HK-2 (cell line): ENCODE results near the gene MBTPS1.
"Not testable (repeated sequence)": the region's sequence is repeated elsewhere in the genome, so short reads cannot be mapped to it uniquely, and the experiment has no call there.

ENCODE experiments used
- DNase-seq: peaks from one replicate; pipeline ENCODE4 v3.0.0-alpha.2; 2018; ENCODE audit not compliant: unreplicated experiment

MBTPS1 gene

DNA sequence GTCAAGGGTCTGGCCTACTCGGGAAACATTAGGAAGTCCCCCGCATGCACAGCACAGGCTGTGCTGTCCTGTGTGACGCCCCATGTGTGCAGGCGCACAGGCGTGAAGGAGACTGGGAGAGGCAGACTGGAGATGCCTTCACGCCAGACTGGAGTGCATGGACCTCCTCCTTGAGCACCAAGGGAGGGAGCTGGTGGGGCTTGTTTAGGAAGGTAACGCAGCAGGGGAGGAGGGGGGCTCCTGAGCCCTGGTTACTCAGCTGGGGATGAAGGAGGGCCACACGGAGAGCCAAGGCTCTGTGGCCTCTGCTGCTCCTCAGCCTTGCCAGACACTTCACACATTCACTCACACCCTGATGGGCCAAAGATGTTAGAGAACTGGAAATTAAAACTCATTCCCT is 20.5 kb upstream of the MBTPS1 start:
- no peak for DNase-seq

DNA sequence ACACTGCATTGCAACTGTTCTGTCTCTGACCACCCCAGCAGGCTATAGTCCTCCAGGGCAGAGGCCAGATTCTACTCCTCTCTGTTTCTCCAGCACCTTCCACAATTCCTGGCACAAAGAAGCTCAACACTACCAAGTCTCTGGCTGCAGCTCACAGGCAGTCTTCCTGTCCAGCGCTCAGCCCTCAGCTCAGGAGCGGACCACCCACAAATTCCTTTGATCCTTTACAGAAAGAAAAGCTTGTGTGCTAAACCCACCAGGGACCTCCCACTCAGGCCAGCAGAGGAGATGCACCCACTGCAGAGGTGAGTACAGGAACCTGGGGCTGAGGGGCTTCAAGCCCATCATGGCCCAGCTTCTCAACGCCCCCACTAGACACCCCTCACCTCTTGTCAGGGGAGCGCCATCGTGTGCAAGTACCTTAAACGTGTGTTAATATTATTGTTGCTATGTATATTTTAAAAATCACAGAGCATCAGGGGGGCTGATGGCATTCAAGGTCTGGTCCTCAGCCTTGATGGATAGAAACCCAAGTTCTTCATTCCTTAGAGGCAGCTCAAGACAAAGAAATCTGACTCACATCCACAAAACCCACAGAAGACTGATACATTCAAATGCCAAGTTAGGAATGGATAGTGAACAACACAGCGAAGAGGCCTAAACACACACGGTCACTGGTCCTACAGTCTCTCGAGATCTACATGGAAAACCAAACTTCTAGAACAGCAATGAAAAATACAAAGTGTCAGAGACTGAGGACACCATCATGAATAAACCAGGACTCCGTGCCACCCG is 19.8 kb upstream of the MBTPS1 start:
- DNase-seq, result no peak

DNA sequence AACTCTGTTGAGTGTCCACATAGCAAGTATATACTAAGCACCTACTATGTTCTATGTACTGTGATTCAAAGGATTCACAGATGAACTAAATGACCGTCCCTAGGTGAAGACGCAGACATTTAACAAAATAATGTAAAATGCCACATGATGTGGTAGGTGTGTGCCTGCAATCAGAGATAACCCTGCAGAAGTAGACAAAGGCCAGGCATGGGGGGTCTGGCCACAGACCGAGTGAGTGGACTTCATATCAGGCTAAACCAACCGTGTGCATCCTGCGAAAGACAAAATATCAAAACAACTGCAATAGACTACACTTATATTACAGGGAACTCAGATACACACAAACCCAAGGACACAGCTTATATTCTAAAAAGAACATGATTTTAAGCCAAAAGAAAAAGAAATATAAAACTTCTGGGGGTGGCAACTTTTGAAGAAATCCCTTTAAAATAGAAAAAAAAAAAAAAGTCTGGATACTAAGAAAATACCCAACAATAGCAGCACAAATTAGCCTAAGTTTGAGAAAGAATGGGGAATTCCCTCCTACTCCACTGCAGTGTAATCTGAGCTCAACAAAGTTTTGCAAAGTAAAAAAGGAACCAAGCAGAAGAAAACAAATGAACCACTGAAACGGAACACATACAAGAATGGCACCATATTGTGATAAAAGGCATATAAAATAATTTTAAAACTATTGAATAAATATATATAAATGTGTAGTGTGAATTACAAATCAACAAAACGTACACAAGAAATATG is 16.0 kb upstream of the MBTPS1 start:
- DNase-seq, result no peak

DNA sequence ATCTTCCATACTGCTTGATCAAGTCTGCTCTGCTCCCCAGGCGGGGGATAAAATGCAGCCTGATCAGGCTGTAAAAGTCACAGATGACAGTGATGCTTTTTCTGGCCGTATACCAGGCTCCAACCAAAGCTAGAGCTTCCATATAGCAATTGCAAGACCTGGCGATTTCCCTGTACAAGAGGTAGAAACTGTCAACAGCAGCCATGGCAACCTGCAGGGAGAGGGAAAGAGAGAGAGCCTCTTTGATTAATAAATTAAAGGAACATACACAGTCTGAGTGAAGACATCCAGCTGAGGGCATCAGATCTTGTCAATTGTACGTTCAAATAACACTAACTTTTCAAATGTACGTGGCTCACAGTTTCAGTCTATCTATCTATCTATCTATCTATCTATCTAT is 14.4 kb upstream of the MBTPS1 start:
- DNase-seq, result no peak

DNA sequence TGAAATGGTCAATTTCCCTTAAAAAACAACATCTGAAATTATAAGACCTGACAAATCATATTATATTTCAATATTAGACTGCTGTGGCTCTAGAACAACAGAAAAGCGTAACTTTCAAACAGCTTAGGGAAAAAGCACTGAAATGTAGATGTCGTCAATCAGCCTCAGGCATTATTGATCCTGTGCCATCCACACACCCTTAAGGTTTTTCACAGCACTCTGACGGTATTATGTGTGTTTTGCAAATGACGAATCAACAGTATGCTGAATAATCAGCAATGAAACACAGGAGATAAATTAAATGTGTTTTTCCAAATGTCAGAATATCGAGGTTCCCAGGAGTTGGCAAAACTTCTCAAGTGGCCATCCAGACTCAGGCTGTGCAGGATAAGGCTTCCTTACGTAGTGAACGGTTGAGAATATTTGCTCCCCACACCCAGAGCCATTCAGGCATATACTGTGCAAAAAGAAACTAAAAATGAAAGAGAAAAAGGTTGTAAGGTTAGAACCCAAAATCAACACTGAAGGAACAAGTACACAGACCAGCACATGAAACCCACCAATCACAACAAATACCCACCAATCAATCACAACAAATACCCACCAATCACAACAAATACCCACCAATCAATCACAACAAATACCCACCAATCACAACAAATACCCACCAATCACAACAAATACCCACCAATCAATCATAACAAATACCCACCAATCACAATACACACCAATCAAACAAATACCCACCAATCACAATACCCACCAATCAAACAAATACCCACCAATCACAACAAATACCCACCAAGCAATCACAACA is 7.7 kb upstream of the MBTPS1 start:
- DNase-seq, result no peak

DNA sequence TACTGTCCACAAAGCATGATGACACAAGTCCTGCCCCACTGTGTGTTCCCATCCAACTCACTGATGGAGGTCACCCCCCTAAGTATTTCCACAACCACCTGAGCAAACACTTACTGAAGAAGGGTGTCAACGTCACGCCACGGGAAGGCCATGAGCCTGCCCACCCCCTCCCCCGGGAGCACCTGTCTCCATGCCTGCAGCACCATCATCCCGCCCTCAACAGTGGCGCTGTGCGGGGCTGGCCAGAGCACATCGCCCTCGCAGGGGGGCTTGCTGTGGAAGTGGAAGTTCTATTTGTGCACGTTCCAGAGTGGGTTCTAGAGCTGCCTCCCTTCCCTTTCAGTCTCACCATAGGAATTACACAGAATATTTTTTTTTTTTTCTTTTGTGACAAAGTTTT is 4.3 kb upstream of the MBTPS1 start:
- DNase-seq, result no peak

DNA sequence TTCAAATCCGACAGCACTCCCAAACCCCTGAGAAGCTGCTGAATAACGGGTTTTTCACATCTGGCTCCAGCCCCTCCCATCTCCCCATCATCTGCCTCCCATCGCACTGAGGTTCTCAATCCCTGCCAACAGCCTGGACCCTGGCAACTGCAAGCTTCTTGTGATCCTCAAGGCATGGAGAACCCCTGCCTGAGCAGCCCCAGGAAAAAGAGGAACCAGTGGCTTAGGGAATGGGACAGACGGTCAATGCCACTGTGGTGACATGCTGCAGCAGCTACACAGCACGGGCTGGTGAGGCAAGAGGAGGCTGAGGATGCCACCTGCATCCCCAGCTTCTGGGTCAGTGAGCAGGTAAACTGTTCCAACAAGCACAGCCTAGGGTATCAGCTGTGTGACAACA is 3.3 kb upstream of the MBTPS1 start:
- no peak for DNase-seq

DNA sequence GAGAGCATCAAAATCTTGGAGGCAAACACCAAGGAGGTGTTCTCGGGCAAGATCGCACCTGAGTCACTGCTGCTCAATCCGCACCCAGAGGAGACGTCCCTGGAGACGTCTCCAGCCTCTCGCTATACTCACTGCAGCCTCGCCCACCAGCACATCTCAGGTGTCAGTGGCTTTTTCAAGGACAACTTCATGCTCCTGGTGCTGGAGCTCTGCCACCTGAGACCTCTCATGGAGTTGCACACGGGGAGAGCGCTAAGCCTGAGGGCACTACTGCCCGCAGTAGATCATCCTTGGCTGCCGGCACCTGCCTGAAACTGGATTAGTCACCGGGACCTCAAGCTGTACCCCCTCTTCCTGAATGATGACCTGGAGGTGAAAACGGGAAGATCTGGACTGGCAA is 2.6 kb upstream of the MBTPS1 start:
- DNase-seq, result no peak

DNA sequence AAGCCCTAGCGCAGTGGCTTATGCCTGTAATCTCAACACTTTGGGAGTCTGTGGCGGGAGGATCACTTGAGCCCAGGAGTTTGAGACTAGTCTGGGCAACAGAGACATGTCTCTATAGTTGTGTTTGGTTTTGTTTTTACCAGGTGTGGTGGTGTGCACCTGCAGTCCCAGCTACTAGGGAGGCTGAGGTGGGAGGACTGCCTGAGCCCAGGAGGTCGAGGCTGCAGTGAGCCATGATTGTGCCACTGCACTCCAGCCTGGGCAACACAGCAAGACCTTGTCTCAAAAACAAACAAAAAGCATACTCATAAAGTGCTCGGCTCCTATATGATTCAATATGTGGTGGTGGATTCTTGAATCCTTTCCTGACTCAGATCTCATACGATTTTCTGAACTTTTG is 1.6 kb upstream of the MBTPS1 start:
- DNase-seq, result not testable (repeated sequence)

DNA sequence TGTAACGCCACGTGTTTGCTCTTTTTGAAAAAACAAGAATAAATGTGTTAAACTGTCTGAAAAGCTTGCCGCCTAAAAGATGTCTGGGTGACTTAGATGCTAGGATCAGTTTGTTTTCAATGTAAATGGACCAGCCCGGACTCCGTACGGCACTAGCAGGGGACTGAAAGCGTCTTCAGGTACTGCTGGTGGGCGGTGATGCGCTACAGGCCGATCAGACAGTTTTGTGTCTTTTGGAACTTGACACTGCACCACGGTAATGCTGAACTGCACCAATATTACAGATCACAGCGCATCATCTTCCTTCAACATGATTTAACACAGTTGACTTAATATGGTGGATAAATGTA is 727 bp upstream of the MBTPS1 start:
- DNase-seq, result peak; percentile 54

DNA sequence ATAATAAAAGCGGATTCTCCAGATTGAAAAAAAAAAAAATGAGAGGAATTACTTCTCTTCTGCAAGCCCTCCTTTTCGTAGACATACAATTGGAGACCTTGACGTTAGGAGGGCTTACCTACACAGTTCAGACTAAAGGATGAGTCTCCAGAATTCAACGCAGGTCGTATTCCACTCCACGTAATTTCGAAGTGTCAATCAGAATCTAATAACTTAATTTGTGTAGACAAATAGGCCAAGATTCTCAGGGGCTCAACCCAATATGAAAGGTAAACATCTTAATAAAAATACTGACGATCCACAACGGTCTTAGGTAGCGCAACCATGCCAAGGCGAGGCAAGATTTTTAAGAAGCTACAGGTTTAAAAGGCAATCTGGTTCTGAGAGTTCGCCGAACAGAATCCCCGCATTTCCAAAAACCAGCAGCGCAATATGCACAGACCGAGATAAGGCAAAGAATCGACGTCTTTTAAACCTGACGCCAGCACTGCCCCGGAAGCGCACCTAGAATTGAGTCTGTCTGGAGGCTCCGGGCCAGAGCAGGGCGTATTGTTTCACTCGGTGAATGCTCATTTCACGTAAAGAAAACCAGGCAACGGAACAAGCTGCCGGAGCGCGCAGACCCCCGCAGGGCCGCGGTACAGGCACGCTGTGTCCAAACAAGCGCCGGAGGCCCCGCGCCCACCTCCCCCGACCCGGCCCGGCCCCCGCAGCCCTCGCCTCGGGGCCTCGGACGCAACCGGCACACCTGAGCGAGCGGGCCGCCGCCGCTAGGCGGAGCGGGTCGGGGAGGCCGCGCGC is 623 bp downstream of the MBTPS1 start:
- no peak for DNase-seq

DNA sequence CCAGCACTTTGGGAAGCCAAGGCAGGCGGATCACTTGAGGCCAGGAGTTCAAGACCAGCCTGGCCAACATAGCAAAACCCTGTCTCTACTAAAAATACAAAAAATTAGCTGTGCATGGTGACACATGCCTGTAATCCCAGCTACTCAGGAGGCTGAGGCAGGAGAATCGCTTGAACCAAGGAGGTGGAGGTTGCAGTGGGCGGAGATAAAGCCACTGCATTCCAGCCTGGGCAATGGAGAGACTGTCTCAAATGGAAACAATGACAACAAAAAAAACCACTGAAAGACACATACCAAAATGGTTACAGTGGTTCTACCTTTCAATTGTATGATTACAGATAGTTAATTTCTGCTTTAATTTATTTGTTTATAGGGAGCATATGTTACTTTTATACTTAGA is 4.8 kb downstream of the MBTPS1 start:
- not testable (repeated sequence) for DNase-seq

DNA sequence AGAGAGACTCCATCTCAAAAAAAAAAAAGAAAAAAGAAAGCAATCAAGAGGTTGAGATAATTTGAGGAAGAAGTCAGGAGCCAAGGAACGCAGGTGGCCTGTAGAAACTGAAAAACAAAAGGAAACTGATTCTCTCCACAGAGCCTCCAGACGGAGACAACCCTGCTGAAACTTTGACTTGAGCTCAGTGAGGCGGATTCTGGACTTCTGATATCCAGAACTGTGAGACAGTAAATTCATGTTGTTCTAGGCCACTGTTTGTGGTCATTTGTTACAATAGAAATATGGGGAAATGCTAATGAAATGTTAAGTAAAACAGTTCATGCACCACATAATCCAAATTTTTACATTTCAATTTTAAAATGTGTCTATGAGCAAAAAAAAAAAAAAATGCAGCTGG is 5.2 kb downstream of the MBTPS1 start:
- DNase-seq, result no peak

DNA sequence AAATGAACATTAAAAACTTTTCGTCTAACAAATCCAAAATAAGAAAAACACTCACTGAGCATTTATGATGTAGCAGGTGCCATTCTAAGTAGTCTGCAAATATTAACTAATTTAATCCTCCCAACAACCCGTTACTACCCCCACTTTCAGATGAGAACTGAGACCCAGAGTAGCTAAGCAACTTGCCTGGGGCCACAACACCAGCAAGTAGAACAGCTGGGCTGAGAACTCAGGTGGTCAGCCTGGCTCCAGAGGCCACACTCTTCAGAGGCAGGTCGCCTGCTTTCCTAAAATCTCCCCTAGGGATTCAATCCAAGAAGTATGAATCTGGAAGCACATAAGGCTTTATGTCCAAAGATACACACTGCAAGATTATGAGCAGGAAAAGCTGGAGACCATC is 6.2 kb downstream of the MBTPS1 start:
- no peak for DNase-seq

DNA sequence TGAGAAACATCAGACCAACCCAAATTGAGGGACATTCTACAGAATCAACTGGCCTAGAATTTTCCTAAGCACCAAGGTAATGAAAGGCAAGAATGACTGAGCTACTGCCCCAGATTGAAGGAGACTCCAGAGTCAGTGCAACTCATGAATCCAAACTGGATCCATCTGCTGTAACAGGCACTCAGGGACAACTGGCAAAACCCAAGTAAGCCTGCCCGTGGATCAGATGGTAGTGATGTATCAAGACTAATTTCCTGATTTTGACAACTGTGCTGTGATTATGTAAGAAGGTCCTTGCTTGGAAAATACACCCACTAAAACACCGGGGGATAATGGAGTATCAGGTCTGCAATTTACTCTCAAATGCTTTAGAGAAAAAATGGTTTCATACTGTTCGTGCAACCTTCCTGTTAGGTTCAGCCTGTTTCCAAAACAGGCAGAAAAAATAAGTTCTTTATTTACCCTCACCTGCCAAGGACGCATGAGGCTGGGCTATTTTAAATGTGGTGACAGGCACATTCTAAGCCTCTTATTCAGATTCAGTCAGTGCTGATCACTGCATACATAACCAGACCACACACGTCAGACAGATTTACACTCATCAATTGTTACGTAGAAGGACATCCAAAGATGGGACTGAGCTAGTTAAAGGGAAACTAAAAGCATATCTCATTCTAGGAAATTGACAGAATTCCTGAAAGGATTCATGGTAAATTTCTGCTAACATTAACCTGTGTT is 7.0 kb downstream of the MBTPS1 start:
- no peak for DNase-seq

DNA sequence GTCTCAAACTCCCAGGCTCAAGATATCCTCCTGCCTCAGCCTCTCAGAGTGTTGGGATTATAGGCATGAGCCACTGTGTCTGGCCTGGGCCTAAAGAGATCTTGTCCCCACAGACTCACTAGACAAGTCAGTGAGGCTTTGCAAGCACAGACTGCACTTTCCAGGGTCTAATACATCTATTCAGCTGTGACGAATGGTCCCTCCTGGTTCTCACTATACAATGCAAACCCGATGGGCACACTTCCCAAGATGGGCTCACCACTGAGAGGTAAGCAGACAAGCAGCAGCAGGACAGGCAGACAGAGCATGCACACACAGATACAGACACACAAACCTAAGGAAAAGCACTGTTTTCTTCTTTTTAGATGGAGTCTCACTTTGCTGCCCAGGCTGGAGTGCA is 8.8 kb downstream of the MBTPS1 start:
- DNase-seq, result no peak

DNA sequence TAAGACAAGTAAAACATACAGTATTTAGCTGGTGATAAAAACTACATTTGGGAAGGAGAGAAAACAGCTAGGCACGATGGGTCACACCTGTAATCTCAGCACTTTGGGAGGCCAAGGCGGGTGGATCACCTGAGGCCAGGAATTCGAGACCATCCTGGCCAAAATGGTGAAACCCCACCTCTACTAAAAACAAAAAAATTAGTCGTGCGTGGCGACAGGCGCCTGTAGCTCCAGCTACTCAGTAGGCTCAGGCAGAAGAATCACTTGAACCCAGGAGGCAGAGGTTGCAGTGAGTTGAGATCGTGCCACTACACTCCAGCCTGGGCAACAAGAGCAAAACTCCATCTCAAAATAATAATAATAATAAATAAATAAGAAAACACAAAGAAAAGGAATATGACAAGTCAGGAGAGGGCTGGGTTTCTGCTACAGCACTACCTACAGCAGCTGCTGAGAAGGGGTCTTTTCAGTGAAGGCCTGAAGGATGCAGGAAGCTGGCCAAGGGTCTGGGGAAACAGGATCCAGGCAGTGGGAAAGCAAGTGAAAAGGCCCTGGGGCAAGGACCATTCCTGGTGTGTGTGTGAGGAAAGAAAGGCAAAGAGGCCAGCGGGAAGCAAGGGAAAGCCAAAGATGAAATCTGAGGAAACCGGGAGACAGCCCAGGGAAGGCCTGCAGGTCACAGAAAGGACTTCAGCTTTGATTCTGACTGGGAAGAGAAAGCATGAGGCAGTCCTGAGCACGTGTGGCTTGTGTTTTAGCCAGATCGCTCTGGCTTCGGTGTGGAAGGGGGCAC is 10.6 kb downstream of the MBTPS1 start:
- no peak for DNase-seq

DNA sequence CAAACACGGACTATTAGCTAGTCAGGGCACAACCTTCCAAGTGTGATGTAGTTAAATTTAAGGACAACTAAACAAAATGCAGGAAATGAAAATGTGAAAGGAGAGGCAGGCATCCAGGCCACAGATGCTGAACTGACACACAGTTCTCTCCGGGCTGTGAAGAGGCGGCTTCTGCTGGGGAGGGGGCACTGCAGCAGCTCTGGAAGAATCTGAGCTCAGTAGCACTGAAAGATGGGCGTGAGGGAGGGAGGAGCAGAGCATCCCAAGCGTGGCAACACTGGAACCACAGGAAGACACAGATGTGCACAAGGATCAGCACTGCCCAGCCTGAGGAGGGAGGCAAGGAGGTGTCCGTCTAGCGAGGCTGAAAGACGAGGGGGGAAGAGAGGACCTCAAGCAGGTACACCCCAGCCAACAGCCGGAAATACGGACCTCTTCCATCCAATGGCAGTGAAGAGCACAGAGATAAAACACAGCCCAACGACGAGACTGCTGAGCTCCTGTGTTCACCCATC is 11.4 kb downstream of the MBTPS1 start:
- no peak for DNase-seq

DNA sequence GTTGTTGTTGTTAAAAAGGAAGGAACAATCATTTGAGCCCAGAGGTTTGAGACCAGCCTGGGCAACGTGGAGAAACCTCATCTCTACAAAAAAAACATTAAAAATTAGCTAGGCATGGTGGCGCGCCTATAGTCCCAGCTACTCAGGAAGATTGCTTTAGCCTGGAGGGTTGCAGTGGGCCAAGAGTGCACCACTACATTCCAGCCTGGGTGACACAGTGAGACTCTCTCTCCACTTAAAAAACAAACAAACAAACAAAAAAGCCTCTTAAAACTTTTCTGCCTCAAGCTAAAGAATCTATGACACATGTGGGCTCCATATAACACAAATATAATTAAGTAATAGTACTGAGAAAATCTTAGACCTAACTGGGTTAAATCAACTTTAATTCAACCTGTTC is 12.5 kb downstream of the MBTPS1 start:
- DNase-seq, result no peak

DNA sequence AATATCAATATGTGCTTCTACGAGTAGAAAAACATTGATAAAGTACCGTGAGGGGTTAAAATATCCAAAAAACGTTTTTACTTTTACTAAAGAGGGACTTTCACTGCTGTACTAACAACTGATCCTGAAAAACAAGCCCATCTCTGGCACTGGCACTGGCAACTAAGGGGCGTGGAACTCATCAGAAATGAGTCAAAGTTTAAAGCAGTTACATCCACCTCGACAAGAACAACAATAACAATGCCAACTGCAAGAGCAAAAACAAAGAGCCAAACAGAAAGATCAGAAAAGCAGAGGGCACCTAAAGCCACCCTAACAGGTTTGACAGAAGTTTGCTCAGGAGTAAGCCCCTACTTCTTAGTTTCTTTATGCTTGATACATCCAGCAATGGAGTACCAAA is 13.1 kb downstream of the MBTPS1 start:
- no peak for DNase-seq
